ENCODE measurements around the gene STMN3.
"Not testable (repeated sequence)": the region's sequence is repeated elsewhere in the genome, so short reads cannot be mapped to it uniquely, and the experiment has no call there.

Gene STMN3

DNA sequence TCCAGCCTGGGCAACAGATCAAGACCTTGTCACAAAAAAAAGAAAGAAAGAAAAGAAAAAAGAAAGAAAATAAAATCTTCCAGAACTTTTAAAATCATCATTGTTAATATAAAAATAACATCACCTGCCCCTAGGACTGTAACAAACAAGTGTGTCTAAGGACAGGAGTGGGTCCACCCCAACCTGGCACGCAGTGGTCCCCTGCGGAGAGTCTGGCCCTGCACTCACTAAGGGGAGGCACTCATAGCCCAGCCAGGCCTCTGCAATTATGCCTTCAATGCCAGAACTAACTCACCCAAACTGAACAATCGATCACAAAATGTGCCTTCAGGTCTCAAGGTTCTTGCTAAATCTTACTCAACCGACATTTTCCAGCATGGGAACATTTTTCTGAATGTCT, 31.1 kb downstream of the STMN3 start:
- Histone ChIP-seq H3K27ac (no peak overlapping the region), H3K9me3 (ENCODE audit: low read depth, low read length) (no peaks in the 10 kb centered on the region), H3K9ac (ENCODE audit: insufficient read length) (no peak overlapping the region), H3K36me3 (ENCODE audit: insufficient read depth, low read length) (peaks cover 17% of the 10 kb centered on the region; the same call in 1 of the 2 replicates), H3K4me3 (no peak overlapping the region)
- TF ChIP-seq FOXP2 (optimal IDR thresholded peaks at IDR 0.05; ENCODE audit: control extremely low read depth, extremely low read length, insufficient read depth) (no peak), EZH2 (IDR thresholded peaks at IDR 0.05) (no peak), POLR2AphosphoS5 (IDR thresholded peaks at IDR 0.05; ENCODE audit: borderline replicate concordance, low read depth, low read length) (no peak)
- DNase-seq (ENCODE audit: low read depth, low spot score) = no peak

DNA sequence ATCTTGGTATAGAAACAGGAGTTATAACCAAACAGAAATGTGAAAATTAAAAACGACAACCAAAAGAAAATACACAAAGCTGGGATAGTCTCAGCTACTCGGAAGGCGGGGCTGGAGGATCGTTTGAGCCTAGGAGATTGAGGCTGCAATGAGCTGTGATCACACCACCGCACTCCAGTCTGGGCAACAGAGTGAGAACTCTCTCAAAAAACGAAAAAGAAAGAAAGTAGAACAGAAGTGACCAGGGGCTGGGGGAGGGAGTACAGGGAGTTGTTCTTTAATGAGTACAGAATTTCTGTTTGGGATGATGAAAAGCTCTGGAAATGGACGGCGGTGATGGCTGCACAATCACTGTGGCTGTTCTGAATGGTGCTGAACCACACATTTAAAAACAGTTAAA, 32.2 kb downstream of the STMN3 start:
- no peak for DNase-seq (ENCODE audit: low read depth, low spot score)
- Histone ChIP-seq H3K9me3 (ENCODE audit: low read depth, low read length) (no peaks in the 10 kb centered on the region), H3K36me3 (ENCODE audit: insufficient read depth, low read length) (peaks cover 22% of the 10 kb centered on the region; the same call in 1 of the 2 replicates), H3K27ac (no peak overlapping the region), H3K4me3 (no peak overlapping the region), H3K9ac (ENCODE audit: insufficient read length) (no peak overlapping the region)
- TF ChIP-seq FOXP2 (optimal IDR thresholded peaks at IDR 0.05; ENCODE audit: control extremely low read depth, extremely low read length, insufficient read depth) (no peak), POLR2AphosphoS5 (IDR thresholded peaks at IDR 0.05; ENCODE audit: borderline replicate concordance, low read depth, low read length) (no peak), EZH2 (IDR thresholded peaks at IDR 0.05) (no peak)

DNA sequence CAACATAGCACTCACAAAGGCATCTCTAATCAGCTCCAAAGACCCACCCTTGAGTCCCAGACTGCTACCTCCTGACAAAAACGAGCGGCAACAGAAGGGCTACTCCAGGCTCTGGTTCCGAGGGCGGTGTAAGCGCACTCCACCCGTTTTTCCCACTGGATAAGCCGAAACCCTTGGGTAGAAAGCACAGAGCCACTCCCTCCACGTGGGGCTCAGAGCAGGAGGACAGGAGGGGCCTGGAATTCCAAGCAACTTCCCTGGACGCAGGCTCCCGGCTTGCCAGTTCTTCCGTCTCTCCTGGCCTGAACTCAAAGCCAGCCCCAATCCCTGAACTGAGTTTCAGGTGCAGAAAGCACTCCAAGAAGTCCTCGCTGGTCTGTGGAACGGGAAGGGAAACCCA, 33.7 kb downstream of the STMN3 start:
- no peak for TF ChIP-seq FOXP2 (optimal IDR thresholded peaks at IDR 0.05; ENCODE audit: control extremely low read depth, extremely low read length, insufficient read depth)
- H3K9me3 ChIP-seq (ENCODE audit: low read depth, low read length) = no peaks in the 10 kb centered on the region
- peaks cover 30% of the 10 kb centered on the region; the same call in 1 of the 2 replicates for H3K36me3 ChIP-seq (ENCODE audit: insufficient read depth, low read length)
- no peak overlapping the region for H3K27ac ChIP-seq
- no peak overlapping the region for H3K4me3 ChIP-seq
- DNase-seq (ENCODE audit: low read depth, low spot score) = no peak
- H3K9ac ChIP-seq (ENCODE audit: insufficient read length) = no peak overlapping the region

DNA sequence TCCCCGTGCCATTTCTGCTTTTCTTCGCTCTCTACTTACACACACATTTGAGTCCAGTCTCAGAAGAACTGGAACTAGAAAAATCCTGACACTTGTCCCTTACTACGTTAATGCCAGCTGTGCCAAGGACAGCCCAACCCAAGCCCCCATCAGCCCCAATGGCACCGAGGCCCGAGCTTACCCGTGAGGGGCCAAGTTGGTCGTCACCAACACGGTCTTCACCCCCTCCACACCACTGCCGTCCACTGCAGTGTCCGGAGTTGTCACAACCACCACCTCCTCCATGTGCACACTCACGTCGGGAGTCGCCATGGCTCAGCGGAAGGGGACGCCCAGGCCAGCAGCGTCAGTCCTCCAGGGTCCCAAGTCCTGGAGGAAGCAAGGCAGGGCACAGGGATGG, 34.1 kb downstream of the STMN3 start:
- Histone ChIP-seq H3K27ac (no peak overlapping the region), H3K36me3 (ENCODE audit: insufficient read depth, low read length) (peaks cover 30% of the 10 kb centered on the region; the same call in 1 of the 2 replicates), H3K4me3 (no peak overlapping the region), H3K9me3 (ENCODE audit: low read depth, low read length) (no peaks in the 10 kb centered on the region), H3K9ac (ENCODE audit: insufficient read length) (no peak overlapping the region)
- no peak for DNase-seq (ENCODE audit: low read depth, low spot score)
- no peak for TF ChIP-seq FOXP2 (optimal IDR thresholded peaks at IDR 0.05; ENCODE audit: control extremely low read depth, extremely low read length, insufficient read depth)

DNA sequence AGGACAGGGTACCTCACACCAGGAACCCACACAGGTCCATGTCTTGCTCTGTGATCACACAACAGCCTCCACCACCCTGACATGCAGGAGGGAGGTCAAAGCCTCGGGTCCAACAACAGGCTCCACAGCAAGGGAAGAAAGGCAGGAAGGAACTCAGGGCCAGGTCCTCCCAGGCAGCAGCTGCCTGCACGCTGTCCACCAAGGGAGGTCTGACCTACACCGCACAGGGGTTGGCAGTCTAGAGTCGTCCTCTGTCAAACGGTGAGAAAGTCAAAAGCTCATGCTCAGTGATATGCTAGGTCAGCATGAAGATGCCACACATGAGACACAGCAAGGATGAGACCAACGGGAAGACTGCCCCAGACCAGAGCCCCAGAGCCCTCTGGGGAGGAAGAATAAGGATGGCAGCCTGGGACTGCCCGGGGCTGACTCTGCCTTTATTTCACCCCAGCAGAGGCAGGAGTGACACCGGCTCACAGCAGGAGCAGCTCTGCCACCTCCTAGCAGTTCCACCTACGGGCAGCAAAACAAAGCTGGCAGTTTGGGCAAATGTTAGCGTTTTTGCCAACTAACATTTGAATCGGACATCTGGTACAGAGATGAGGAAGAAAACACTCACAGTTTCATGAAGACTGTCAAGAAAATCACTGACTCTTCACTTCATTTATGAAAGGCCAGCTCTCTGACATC, 34.8 kb downstream of the STMN3 start:
- no peak overlapping the region for H3K27ac ChIP-seq
- no peaks in the 10 kb centered on the region for H3K9me3 ChIP-seq (ENCODE audit: low read depth, low read length)
- no peak overlapping the region for H3K9ac ChIP-seq (ENCODE audit: insufficient read length)
- DNase-seq (ENCODE audit: low read depth, low spot score) = no peak
- H3K36me3 ChIP-seq (ENCODE audit: insufficient read depth, low read length) = peaks cover 30% of the 10 kb centered on the region; the same call in 1 of the 2 replicates
- TF ChIP-seq EZH2 (IDR thresholded peaks at IDR 0.05) (no peak), POLR2AphosphoS5 (IDR thresholded peaks at IDR 0.05; ENCODE audit: borderline replicate concordance, low read depth, low read length) (no peak), FOXP2 (optimal IDR thresholded peaks at IDR 0.05; ENCODE audit: control extremely low read depth, extremely low read length, insufficient read depth) (no peak)
- no peak overlapping the region for H3K4me3 ChIP-seq

DNA sequence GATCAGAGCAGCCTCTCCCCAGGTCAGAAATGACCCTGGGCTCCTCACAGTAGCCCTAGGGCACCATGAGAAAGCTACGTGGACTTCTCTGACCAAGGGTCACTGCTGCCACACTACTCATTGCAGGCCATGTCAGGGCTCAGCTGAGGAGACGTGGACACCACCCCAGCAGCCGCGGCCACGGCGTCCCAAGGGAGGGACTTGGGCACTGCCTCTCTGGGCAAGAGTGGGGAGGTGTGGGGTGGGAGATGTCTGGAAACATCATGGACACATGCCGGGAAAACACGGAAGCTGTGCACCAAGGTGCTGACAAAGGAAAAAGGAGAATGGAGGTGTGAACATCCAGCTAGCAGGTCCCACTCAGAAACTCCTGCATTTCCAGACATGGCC, 35.4 kb downstream of the STMN3 start:
- H3K9me3 ChIP-seq (ENCODE audit: low read depth, low read length) = no peaks in the 10 kb centered on the region
- DNase-seq (ENCODE audit: low read depth, low spot score) = no peak
- peaks cover 30% of the 10 kb centered on the region; the same call in 1 of the 2 replicates for H3K36me3 ChIP-seq (ENCODE audit: insufficient read depth, low read length)
- no peak overlapping the region for H3K4me3 ChIP-seq
- H3K27ac ChIP-seq = no peak overlapping the region
- H3K9ac ChIP-seq (ENCODE audit: insufficient read length) = no peak overlapping the region
- TF ChIP-seq EZH2 (IDR thresholded peaks at IDR 0.05) (no peak), POLR2AphosphoS5 (IDR thresholded peaks at IDR 0.05; ENCODE audit: borderline replicate concordance, low read depth, low read length) (no peak), FOXP2 (optimal IDR thresholded peaks at IDR 0.05; ENCODE audit: control extremely low read depth, extremely low read length, insufficient read depth) (no peak)

DNA sequence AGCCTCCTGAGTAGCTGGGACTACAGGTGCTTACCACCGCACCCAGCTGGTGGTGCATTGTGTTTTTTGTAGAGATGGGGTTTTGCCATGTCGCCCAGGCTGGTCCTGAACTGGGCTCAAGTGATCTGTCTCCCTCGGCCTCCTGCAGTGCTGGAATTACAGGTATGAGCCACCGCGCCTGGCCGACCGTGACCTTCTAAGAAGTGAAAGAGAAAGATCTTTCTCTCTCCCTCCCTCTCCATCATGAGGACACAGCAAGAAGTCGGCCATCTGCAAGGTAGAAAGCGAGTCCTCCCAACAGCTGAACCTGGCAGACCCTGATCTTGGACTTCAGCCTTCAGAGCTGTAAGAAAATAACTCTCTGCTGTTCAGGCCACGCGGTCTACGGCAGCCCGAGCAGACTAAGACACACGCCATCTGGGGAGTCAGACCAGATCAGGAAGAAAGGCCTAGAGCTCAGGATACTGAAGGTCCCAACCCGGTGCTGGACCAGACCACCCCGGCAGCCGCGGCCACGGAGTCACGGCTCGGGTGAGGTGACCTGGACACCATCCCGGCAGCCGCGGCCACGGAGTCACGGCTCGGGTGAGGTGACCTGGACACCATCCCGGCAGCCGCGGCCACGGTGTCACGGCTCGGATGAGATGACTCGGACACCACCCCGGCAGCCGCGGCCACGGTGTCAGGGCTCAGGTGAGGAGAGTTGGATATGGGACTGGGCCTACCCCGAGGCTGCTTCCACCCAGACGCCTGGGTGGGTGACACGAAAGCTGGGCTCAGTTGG, 35.9 kb downstream of the STMN3 start:
- no peak for TF ChIP-seq FOXP2 (optimal IDR thresholded peaks at IDR 0.05; ENCODE audit: control extremely low read depth, extremely low read length, insufficient read depth)
- peaks cover 30% of the 10 kb centered on the region; the same call in 1 of the 2 replicates for H3K36me3 ChIP-seq (ENCODE audit: insufficient read depth, low read length)
- H3K9ac ChIP-seq (ENCODE audit: insufficient read length) = no peak overlapping the region
- H3K9me3 ChIP-seq (ENCODE audit: low read depth, low read length) = no peaks in the 10 kb centered on the region
- H3K4me3 ChIP-seq = no peak overlapping the region
- H3K27ac ChIP-seq = no peak overlapping the region
- no peak for DNase-seq (ENCODE audit: low read depth, low spot score)

DNA sequence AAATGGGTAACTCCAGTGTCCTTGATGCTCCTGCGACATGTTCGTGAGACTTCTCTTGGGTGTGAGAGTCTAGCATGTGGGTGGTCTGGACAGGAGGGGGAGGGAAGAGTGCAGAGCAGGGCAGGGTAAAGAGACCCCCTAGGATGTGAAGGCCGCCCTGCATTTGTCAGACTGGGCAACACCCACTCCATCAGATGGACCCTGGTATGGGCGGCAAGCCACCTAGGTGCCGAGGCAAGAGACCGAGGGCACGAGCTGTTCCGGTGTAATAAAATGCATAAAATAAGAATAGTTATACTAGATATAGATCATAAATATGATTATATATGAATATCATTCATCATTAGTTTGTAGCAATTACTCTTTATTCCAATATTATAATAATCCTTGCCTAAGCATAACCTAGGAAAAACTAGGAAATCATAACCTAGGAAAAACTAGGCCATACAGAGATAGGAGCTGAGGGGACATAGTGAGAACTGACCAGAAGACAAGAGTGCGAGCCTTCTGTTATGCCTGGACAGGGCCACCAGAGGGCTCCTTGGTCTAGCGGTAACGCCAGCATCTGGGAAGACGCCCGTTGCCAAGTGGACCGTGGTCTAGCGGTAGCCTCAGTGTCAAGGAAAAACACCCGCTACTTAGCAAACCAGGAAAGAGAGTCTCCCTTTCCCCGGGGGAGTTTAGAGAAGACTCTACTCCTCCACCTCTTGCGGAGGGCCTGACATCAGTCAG, 39.2 kb downstream of the STMN3 start:
- not testable (repeated sequence) for DNase-seq (ENCODE audit: low read depth, low spot score); H3K9me3 ChIP-seq (ENCODE audit: low read depth, low read length); H3K9ac ChIP-seq (ENCODE audit: insufficient read length); H3K27ac ChIP-seq; H3K4me3 ChIP-seq
- H3K36me3 ChIP-seq (ENCODE audit: insufficient read depth, low read length) = peaks cover 30% of the 10 kb centered on the region; the same call in 1 of the 2 replicates

Data from SK-N-MC (cell line).